GM19193 (cell line): ENCODE measurements around the gene RCAN3.

Experiments
- POLR2A ChIP-seq: IDR thresholded peaks from 4 replicates; pipeline ENCODE4 v1.6.1; 2011; ENCODE audit not compliant: insufficient read depth, insufficient read length; ENCODE audit errors: extremely low read depth

The RCAN3 gene

GRCh38 chr1:24481101-24481500 is 21.5 kb upstream of the RCAN3 start:
- no peak for TF ChIP-seq POLR2A

GRCh38 chr1:24481843-24482610 is 20.6 kb upstream of the RCAN3 start:
- TF ChIP-seq POLR2A, result no peak

- no peak for TF ChIP-seq POLR2A
Observed at GRCh38 chr1:24483441-24483840, 19.2 kb upstream of the RCAN3 start.

GRCh38 chr1:24484199-24484598 is 18.4 kb upstream of the RCAN3 start:
- no peak for TF ChIP-seq POLR2A

GRCh38 chr1:24486331-24487065 is 16.1 kb upstream of the RCAN3 start:
- no peak for TF ChIP-seq POLR2A

DNA sequence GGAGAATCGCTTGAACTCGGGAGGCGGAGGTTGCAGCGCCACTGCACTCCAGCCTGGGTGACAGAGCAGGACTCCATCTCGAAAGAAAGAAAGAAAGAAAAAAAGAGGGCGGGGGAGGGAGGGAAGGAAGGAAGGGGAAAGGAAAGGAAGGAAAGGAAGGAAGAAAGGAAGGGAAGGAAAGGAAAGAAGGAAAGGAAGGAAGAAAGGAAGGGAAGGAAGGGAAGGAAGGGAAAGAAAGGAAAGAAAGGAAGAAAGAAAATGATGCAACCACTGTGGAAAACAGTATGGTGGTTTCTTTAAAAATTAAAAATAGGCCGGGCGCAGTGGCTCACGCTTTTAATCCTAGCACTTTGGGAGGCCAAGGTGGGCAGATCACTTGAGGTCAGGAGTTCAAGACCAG is 15.2 kb upstream of the RCAN3 start:
- no peak for TF ChIP-seq POLR2A

GRCh38 chr1:24489674-24490073 is 13.0 kb upstream of the RCAN3 start:
- TF ChIP-seq POLR2A, result no peak

DNA sequence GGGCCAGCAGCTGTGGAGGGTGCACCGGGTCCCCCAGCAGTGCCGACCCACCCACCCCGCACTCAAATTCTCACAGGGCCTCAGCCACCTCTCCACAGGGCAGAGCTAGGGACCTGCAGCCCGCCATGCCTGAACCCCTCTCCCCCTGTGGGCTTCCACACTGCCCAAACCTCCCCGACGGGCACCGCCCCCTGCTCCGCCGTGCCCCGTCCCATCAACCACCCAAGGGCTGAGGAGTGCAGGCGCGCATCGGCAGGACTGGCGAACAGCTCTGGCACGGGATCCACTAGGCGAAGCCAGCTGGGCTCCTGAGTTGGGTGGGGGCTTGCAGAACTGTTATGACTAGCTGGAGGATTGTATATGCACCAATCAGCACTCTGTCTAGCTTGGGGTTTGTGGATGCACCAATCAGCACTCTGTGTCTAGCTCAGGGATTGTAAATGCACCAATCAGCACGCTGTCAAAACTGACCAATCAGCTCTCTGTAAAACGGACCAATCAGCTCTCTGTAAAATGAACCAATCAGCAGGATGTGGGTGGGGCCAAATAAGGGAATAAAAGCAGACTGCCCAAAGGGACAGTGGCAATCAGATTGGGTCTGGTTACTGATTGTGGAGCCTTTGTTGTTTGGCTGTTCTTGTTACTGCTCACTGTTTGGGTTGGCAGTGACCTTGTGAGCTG is 12.4 kb upstream of the RCAN3 start:
- no peak for TF ChIP-seq POLR2A

- no peak for TF ChIP-seq POLR2A
Observed at GRCh38 chr1:24491577-24492360, 10.9 kb upstream of the RCAN3 start.

DNA sequence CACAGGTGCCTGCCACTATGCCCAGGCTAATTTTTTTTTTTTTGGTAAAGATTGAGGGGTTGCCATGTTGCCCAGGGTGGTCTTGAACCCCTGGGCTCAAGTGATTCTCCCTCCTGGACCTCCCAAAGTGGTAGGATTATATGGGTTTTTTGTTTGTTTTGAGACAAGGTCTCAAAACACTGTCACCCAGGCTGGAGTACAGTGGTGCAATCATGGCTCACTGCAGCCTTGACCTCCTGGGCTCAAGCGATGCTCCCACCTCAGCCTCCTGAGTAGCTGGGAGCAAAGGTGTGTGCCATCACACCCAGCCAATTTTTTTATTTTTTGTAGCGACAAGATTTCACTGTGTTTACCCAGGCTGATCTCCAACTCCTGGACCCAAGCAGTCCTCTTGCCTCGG is 8.9 kb upstream of the RCAN3 start:
- no peak for TF ChIP-seq POLR2A

- no peak for TF ChIP-seq POLR2A
Observed at GRCh38 chr1:24498589-24498988, 4.0 kb upstream of the RCAN3 start.

GRCh38 chr1:24500448-24501048 is 2.1 kb upstream of the RCAN3 start:
- no peak for TF ChIP-seq POLR2A

DNA sequence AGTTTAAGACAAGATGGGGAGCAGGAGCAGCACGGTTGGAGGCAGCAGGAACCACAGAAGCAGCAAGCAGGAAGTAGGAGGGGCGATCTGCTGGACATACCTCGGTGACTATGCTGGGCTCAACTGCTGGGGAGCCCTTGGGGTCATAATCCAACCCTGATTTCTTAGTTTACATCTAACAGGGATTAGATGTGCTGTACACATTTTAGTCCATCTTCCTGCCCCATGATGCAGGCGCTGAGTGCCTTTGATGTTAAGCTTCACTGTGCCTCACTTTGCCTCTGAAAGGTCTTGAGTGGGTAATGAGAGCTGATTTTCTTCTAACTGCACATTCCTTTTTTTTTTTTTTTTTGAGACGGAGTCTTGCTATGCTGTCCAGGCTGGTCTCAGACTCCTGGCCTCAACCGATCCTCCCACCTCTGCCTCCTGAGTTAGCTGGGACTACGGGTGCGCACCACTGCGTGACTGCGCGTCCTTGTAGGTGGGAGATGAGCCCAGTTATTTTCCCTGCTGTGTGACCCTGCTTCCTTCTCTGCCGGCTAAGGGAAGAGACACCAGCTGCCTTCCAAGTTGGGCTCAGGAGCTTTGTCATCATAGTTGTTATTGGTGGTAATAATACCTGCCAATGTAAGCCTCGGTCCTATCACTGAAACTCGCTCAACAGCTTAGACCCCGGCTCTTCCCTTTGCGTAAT is 1.1 kb upstream of the RCAN3 start:
- no peak for TF ChIP-seq POLR2A

GRCh38 chr1:24502065-24502708 is 449 bp upstream of the RCAN3 start:
- no peak for TF ChIP-seq POLR2A

GRCh38 chr1:24503059-24503751 is 569 bp downstream of the RCAN3 start:
- TF ChIP-seq POLR2A, result no peak
